Cerebellar nuclear complex (tissue), 1 donor: ENCODE data around the gene AADACL4.

Experiments
- DNase-seq, 2 experiments: peaks; one replicate each; lab custom pipeline; 2025; lab: John Stamatoyannopoulos, UW

The AADACL4 gene

DNA sequence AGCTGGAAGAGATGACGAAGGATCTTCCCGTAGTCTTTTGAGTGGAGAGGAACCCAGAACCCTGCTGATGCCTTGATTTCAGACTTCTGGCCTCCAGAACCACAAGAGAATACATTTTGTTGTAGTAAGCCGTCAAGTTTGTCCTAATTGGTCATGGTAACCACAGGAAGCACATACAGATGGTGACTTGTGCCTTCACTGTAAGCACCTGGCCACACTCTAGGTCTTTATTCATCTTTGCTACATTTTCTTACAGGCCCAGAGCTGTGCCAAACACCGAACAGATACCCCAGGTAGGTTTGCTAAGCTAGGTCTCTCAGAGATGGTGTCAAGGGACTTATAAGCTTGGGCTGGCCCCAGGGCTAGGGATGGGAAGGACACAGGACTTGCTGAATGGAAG lies 30.7 kb upstream of the AADACL4 start:
- no peak for DNase-seq

DNA sequence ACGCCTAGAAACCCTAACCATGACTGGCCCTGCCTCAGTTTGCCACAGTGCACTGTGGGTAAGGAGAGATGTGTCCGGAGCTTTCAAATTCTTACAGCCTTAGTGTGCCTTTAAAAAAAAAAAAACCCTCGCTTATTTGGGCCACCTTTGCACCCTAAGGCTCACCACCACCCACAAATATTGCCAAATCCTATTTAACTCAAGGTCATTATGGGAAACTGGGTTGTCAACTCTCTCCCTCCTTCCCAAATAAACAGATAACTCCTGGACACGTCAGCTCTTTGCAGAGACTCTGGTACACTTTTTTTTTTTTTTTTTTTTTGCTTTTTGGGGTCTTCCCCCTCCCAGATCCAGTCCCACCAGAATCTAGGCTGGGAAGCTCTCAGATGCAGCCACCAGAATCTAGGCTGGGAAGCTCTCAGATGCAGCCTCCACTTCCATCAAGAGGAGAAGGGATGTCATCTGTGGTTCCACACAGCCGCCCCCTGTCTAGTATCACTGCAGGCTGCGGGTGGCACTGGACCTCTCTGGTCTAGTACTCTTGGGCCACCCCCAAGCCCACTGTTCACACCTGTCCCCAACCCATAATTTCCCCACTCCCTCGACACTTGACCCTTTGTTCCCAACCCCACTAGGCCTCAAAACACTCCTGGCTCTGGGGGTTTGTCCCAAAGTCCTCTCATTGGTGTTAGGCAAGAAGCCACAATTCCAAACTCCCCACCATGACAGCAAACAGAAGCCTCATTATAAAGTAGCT lies 29.3 kb upstream of the AADACL4 start:
- no peak for DNase-seq

DNA sequence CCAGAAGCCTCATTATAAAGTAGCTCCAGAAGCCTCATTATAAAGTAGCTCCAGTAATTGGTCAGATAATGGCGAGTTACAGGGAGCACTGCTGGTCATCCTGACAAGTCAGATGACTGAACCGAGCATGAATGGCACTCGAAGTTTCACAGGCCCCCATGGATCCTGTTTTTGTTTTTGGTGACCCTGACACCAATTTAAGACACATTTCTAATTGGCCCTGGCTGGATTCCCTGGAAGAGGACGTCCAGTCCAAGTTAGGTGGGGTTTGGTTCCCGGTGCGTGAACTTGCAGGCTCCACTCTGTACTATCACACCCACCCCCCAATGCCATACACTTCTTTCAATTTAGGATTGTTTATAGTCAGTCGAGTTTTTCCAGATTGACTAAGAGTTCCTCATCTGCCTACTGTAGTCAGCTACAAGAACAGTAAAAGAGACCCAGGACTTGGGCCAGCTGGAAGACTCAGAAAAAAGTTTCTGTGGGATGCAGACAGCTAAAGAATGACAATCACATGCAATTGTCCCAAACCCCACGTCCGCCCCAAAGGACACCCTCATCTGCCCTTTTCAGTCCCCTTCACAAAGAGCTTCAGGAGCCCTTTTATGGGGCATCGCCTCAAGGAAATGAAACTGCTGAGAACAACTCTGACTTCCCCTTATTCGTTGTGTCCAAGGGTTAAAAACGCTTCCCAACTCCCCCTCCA lies 28.6 kb upstream of the AADACL4 start:
- no peak for DNase-seq

DNA sequence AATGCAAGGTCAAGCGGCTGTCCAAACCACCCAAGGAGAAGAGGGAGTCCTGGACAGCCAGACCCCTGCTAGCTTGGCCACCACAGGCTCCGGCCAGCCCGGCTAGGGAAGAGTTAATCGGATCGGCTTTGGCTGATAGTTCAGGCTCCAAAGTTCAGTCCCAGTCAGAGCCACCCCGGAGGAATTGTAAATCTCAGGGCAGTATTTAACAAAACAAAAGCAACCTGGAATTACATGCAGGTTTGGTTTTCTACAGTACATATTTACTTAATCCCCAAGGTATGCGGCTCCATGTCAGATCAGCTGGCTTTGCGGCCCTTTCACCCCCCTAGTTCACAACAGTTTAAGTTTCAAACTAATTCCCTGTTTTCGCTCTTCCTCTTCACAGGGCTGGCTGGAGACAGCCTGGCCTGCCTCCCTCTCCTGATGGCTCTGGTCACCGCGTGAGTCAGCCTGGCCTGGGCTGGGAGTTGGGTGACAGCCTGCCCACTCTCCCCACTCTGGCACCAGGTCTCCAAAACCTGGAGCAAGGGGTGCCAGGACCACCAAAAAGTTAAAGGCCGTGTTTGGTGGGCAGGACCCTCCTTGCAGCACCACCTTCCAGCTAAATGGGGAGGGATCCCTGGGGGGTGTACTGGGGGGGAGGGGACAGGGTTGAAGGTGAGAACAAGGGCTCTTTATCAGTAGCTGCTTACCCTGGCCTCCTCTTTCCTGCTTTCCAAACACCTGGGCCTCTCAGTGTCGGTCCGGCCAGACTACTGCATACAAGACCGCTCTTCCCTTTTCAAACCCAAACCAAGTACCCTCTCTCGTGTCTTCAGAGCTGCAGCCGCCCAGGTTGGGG lies 27.8 kb upstream of the AADACL4 start:
- no peak for DNase-seq

DNA sequence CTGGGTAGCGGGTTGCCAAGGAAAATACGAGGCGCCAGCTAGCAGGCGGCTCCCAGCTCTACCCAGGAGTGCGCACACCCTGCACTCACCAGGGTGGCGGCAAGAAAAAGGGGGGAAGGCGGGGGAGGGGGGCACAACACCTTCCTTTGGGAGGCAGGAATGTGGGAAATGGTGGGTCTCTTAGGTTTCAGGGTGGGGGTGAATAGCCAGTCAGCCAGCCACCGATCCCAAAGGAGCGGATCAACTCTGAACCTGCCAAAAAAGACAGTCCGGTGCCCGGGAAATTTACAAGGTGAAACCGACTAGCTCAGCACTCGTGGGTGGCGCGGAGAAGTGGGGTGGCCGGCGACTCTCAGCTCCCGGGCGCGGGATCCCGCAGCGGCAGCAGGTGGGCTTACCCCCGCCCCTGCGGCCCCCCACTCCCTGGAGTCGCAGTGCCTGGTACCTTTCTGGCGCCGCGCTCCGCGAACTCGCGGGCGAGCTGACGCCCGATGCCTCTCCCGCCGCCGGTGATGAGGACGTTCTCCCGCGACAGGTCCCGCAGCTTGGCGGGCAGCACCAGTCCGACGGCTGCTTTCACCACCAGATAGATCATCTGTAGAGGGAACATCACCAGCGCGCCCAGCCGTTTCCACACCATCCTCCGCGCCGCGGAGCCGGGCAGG lies 27.0 kb upstream of the AADACL4 start:
- no peak for DNase-seq

DNA sequence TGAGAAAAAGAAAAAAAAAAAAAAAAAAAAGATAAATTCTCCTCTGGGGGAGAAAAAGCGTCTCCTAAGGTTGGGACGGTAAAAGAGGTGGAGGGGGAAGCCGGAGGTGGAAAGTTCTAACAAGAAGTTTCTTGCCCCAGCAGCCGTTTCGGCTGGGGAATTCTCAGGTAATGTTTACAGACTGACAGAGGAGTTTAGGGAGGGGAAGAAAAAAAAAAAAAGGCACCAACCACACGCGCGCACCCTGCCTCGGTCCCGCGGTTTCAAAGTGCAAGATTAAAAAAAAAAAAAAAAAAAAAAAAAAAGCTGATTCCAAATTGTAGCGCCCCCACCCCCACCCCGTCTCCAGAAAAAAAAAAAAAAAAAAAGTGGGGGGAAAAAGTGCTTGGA lies 26.4 kb upstream of the AADACL4 start:
- DNase-seq, result no peak

DNA sequence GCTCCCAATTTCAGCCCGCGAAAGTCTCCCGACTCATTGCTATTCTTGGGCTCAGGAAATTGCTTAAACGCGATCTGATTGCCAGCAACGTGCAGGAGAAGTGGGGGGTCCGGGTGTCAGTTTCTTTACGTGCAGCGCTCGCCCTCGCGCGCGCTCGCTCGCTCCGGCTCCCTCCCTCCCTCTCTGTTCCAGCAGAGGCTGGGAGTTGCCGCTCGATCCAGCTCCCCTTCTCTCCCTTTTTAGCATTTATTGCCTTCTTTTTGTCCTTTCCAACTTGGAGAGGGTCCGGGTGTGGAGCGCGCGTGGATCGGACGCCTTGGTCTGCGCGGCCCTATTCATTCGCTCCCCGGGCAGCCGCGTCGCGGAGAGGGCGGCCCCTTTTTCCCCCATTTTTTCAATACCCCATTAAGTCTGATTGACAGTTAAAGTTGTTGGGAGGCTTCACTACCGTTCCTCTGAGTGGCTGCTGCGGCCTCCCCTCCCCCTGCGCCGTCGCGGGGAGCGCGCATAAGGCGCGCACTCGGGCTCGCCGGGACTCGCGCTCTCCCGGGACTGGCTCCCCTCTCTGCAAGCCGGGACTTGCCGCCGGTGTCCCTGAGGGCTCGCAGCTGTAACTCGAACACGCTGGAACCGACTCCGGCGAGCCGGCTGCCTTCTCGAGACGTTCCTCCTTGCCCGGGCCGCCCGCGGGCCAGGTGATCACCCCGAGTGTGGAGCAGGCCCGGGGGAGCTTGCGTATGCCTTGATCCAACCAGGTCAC lies 25.8 kb upstream of the AADACL4 start, which contains the start of gene DHRS3:
TSS of gene DHRS3 (minus strand) at position 310 of the 760 bp plus-strand sequence. CDS start 862 bp downstream, outside the sequence.
- no peak for DNase-seq

DNA sequence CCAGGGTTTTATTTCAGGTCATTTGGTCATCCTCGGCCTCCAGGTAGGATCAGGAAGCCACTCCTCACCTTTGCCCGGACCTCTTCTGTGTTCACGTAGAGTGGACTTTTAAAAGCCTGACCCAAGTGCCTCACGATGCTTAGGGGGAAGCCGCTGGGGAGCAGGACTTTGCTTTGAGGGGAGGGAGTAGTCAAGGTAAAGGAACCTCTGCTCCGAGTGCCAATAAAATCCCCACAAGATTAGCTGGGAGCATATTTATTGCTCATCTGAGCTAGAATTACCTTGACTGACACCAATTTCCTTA lies 25.3 kb upstream of the AADACL4 start:
- DNase-seq, result no peak

DNA sequence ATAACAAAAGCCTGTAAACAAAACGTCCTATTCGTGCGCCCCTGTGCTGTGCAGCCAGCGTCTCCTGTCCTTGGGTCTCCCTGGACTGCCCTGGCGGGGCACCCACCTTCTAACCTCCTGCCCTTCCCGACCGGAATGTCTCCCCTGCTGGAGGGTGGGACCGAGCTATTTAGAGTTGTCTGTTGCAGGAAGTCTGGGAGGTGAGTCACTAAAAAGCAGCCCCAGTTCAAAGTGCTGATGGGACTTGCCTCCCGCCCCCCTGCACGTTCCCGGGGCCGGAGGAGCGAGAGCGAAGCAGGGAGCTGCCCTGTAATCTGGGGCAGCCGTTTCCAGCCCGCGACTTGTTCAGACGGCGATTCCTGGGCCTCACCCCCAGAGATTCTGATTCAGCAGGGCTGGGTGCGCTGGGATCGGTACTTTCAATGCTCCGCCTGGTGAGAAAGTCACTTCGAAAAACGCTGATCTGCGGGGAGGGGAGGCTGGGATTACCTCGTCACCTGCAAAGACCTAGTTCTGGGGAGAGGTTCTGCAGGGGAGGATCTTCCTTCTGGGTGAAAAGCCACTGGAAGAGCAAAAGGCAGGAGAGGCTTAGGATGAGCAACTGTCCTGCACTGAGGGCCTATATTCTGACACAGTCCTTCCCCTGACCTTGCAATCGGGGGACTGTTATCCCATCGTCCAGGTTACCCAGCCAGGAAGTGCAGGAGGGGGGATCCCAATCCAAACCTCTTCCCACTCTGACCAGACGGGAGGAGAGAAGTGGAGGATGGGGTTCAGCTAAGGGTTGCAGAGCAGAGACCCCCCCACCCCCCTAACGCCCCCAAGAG lies 24.7 kb upstream of the AADACL4 start:
- DNase-seq, result no peak

DNA sequence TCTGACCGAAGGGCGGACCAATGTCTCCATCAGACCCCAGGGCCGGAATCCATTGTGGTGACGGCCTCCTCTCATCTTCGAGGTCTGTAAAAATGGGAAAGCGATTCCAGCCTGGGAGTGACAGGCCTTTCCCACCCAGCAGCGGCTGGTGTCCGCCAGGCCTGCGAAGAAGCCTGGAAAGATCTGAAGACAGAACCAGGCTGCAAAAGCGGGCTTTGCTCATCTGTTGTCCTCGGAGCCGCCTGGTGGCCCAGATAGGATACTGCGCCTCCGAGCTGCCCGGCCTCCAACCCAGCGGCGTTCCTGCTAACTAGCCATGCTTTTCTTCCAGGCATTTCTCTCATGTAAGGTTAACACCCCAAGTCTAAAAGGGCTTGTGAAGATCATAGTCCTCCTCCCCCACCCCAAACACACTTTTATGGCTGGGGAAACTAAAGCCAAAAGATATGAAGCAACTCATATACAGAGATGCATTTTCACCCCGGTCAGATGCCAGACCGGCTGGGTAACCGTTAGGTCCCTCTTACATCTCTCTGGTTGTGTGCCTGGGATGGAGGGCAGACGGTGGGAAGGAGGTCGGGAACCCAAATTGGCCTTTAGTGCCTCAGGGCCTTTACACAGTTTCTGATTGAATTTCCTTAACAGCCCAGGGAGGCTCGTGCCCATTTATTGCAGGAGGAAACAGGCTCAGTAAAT lies 23.9 kb upstream of the AADACL4 start:
- DNase-seq, result peak in 1 of 2 experiments; percentile 1

DNA sequence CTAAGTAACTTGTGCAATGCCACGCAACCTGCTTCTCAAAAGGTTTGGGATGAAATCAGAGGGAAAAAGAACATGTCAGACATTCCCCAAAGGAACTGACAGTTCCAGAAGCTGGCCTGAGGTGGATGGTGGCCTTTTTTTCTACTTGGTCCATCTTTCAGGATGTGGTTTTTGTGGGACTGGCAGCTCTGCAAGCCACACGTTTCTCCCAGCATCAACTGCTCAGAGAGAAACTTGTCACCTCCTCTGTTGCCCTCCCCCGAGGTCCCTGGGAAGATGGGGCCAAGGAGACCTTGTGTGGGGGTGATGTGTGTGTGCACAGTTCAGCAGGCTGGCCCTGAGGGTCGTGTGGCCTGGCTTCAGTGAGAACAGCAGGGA lies 23.4 kb upstream of the AADACL4 start:
- DNase-seq, result no peak

DNA sequence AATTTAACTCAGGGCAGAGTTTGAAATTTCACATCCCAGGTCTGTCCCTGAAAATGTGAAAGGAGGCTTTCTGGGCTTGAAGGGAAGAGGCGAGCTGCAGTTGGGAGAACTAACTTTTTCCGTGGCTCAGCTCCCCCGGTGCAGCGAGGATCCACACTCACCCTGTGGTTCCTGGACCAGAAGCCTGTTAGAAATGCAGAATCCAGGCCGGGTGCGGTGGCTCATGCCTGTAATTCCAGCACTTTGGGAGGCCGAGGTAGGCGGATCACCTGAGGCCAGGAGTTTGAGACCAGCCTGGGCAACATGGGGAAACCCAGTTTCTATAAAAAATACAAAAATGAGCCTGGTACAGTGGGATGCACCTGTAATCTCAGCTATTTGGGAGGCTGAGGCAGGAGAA lies 23.0 kb upstream of the AADACL4 start:
- DNase-seq, result no peak

DNA sequence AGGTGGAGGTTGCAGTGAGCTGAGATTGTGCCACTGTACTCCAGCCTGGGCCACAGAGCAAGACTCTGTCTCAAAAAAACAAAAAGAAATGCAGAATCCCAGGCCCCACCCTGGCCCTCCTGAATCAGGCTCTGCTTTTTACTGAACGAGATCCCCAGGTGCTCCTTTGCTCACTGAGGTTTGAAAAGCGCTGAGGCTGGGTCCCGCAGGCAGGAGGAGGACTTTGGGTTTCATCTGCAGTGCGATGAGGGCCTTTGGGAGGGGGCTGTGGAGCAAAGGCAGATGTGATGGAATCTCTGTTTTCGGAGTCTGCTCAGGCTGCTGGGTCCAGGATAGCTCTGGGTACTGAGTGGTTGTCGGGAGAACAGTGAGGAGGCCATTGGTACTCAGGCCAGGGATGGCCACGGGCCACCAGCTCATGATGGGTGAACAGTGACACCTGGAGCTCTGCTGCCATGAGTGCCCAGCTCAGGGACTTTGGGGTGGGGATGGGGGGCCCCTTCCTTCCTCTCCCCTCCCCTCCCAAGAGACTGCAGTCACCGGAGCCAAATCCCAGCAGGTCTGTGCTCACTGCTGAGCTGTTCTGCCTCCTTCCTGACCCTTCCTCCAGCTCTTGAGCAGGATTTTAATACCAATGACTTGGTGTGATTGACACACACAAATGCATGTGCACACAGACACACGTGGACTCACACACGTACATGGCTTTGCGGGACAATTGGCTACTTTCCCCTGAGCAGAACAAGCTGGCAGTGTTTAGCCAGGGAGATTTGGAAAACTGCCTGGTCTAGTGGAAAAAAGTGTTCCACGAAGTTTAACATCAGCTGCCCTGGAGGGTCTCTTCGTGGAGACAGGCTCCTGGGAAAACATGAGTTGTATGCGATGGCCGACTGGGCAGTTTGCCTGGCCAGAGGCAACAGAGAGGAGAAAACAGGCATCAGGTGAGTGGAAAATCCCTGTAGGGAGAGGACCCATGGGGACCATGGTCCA lies 22.2 kb upstream of the AADACL4 start:
- no peak for DNase-seq

DNA sequence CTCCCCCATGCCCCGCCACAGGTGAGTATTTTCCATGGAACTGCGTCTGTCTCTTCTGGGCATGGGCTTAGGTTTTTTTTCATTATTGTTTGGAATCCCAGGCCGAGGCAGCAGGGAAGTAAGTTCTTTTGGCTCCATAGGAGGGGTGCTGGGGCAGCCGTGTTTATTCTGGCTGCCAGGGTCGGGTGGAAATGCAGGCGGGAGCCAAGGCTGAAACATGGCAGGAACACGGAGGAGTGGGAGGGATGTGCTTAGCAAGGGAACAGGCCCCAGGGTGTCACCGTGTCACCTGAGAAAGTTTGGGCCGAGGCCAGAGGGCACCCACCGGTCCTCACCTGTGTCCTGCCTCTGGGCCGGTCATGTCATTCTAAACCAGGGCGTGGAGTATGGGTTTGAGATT lies 21.4 kb upstream of the AADACL4 start:
- no peak for DNase-seq

DNA sequence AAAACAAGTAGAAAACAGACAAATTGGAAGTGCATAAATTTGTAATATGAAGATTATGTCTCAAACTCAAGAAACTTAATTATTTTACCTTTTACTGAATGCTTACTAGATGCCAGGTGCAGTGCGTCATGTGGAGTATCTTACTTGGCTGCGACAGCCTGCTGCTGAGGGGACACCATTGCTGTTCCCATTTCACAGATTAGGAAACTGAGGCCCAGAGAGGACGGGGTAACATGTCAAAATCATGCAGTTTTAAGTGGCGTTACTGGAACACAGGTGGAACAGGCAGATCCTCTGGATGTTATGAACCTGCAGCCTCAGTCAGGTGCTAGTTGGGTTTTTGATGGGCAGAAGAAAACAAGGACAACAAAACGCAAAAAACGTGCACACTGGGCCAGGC lies 18.6 kb upstream of the AADACL4 start:
- no peak for DNase-seq

DNA sequence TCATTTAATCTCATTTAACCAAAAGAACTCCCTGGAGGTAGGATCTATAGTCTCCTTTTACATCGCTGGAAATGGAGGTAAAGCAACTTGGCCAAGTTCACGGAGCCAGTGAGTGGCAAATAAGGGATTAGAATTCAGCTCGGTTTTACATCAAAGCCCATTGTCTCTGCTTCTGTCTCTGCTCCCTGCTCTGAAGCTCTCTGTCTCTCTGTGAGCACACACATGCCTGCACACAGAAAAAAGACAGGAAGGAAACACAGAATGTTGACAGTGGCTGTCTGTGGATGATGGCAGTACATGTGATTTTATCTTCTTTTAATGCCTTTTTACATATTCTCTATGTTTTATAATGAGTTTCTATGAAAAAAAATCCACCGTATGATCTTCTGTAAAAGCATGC lies 17.0 kb upstream of the AADACL4 start:
- no peak for DNase-seq

DNA sequence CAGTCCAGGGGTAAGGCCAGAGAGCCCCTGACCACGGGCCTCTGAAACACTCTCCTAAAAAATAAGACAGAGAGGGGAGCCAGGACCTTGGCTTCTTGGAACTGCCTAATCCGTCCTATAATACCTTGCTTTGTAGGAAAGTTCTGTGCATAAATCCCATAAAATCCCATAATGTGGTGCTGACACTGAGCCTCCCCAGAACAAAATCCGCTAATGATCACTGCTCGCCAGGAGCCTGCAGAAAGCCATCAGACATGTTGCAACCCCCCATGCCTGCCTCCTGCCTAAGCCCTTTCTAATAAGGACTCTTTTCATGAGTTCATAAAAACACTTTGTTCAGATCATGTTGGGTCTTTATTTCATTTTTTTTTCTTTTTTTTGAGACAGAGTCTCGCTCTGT lies 16.6 kb upstream of the AADACL4 start:
- no peak for DNase-seq

DNA sequence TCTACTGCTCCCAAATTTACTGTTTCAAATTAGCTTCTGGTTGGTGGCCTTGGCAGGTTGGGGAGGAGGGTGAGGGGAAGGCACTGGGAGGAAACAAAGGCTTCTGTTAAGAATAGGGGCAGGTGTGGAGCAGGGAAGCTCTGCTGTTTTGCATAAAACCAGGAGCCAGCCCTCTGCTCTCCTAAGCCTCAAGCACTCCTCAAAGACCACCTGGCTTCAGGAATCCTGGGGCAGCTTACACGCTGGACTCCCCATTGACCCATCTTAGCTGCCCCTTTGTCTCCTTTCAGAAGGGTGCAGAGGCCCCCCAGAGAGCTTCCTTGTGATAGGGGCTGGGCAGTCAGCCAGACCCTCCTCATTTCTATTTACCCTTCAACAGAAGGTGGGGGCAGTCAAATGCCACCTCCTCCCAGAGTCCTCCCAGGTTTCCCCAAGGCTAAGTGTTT lies 14.4 kb upstream of the AADACL4 start:
- DNase-seq, result no peak
